Measurements from ENCODE around the gene INTS11. TPM values are rescaled to one million over a fixed set of nuclear protein-coding genes. Genes with fewer than 3 reads are reported as not detected.
A peak's percentile ranks its signal among the peaks of the same experiment; 100 is the strongest.

The INTS11 gene
- total and polyA plus RNA-seq, 10 donors: 89.2 to 203 (median 102) TPM

DNA sequence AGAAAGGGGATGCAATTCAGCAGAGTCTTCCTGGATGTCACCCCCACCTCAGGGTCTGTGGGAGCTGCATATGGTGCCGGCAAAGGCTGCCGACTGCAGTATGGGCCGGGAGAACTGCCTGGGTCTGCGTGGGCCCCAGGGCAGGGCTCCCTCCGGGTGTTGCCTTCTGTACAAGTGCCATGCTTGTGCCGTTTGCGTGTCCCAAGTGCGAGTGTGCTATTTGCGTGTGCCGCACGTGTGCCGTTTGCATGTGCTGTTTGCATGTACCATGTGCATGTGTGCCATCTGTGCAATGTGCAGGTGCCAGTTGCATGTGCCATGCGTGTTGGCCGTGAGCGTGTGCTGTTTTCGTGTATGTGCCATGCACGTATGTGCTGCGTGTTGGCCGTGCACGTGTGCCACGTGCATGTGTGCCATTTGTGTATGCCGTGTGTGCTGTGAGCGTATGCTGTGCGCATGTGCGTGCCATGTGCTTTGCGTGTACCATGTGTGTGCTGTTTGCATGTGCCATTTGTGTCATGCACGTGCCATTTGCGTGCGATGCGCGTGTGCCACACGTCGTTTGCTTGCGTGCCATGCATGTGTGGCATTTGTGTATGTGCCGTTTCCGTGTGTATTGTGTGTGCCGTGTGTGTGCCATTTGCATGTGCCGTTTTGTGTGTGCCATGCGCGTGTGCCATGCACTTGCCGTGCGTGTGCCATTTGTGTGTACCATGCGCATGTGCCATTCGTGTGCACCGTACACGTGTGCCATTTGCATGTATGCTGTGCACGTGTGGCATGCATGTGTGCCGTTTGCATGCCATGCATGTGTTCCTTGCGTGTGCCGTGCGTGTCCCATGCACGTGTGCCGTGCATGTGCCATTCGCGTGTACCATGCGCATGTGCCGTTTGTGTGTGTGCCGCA is 5.1 kb upstream of the INTS11 start:
- TF ChIP-seq CTCF (IDR thresholded peaks at IDR 0.05 in 8 of 11, conservative IDR thresholded peaks at IDR 0.05 in 3 of 11): no peak
- peak; percentile 64 to 81 (median 74) for TF ChIP-seq POLR2AphosphoS5 (IDR thresholded peaks at IDR 0.05)
- peak overlapping the region in 1 of 8 donors; percentile 79 for H3K27ac ChIP-seq
- H3K27me3 ChIP-seq (replicated peaks in 1 of 7): no peaks in the 10 kb centered on the region
- 92 to 95% (median 93%) methylated on average over 53 to 58 of the region's 58 CpGs for WGBS, 5 donors
- DNase-seq: no peak
- peaks cover 0 to 36% (median 21%) of the 10 kb centered on the region in 6 donors for H3K36me3 ChIP-seq
- H3K4me1 ChIP-seq: peaks cover 9 to 74% (median 53%) of the 10 kb centered on the region in 6 donors
- intact Hi-C loops (cut with DNase I; ENCODE audit: low total_unique reads): no loop called here
- H3K9me3 ChIP-seq: no peaks in the 10 kb centered on the region
- no peak overlapping the region for H3K4me3 ChIP-seq

- intact Hi-C loops (cut with DNase I; ENCODE audit: low total_unique reads): no loop called here
- 64 to 94% (median 87%) methylated on average over 5 to 15 of the region's 15 CpGs for WGBS, 5 donors
- Histone ChIP-seq H3K4me3 (no peak overlapping the region), H3K36me3 (peaks cover 0 to 36% (median 21%) of the 10 kb centered on the region in 6 donors), H3K9me3 (no peaks in the 10 kb centered on the region), H3K27me3 (replicated peaks in 1 of 7) (no peaks in the 10 kb centered on the region), H3K27ac (peak overlapping the region in 3 of 8 donors; percentile 5 to 50 (median 16)), H3K4me1 (peaks cover 12 to 72% (median 58%) of the 10 kb centered on the region in 6 donors)
- no peak for DNase-seq
- TF ChIP-seq POLR2AphosphoS5 (IDR thresholded peaks at IDR 0.05) (no peak), CTCF (IDR thresholded peaks at IDR 0.05 in 8 of 11, conservative IDR thresholded peaks at IDR 0.05 in 3 of 11) (no peak), POLR2A (IDR thresholded peaks at IDR 0.05) (no peak)
Measured at GRCh38 chr1:1328254-1328653, 3.8 kb upstream of the INTS11 start.

DNA sequence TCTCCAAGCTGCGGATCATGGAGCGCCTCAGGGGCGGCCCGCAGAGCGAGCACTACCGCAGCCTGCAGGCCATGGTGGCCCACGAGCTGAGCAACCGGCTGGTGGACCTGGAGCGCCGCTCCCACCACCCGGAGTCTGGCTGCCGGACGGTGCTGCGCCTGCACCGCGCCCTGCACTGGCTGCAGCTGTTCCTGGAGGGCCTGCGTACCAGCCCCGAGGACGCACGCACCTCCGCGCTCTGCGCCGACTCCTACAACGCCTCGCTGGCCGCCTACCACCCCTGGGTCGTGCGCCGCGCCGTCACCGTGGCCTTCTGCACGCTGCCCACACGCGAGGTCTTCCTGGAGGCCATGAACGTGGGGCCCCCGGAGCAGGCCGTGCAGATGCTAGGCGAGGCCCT is 2.8 kb upstream of the INTS11 start:
- Histone ChIP-seq H3K27ac (peak overlapping the region in 3 of 8 donors; percentile 92 to 96 (median 95)), H3K36me3 (peaks cover 0 to 42% (median 21%) of the 10 kb centered on the region in 6 donors), H3K4me1 (peaks cover 15 to 82% (median 65%) of the 10 kb centered on the region in 6 donors), H3K9me3 (no peaks in the 10 kb centered on the region), H3K27me3 (replicated peaks in 1 of 7) (no peaks in the 10 kb centered on the region), H3K4me3 (no peak overlapping the region)
- WGBS, 5 donors: 88 to 93% (median 92%) methylated on average over 34 to 40 of the region's 40 CpGs
- DNase-seq: no peak
- intact Hi-C loops (cut with DNase I; ENCODE audit: low total_unique reads): no loop called here
- no peak for TF ChIP-seq POLR2A (IDR thresholded peaks at IDR 0.05)
- no peak for TF ChIP-seq CTCF (IDR thresholded peaks at IDR 0.05 in 8 of 11, conservative IDR thresholded peaks at IDR 0.05 in 3 of 11)
- TF ChIP-seq POLR2AphosphoS5 (IDR thresholded peaks at IDR 0.05): no peak

- DNase-seq: no peak
- H3K4me1 ChIP-seq: peaks cover 15 to 89% (median 72%) of the 10 kb centered on the region in 6 donors
- peak overlapping the region in 6 of 8 donors; percentile 85 to 96 (median 92) for H3K27ac ChIP-seq
- TF ChIP-seq CTCF (IDR thresholded peaks at IDR 0.05 in 8 of 11, conservative IDR thresholded peaks at IDR 0.05 in 3 of 11): no peak
- TF ChIP-seq POLR2AphosphoS5 (IDR thresholded peaks at IDR 0.05): no peak
- TF ChIP-seq POLR2A (IDR thresholded peaks at IDR 0.05): no peak
- peaks cover 0 to 52% (median 21%) of the 10 kb centered on the region in 6 donors for H3K36me3 ChIP-seq
- peak overlapping the region in 6 of 8 donors; percentile 76 to 99 (median 92) for H3K4me3 ChIP-seq
- H3K27me3 ChIP-seq (replicated peaks in 1 of 7): no peaks in the 10 kb centered on the region
- no peaks in the 10 kb centered on the region for H3K9me3 ChIP-seq
- intact Hi-C loops (cut with DNase I; ENCODE audit: low total_unique reads): no loop called here
- 60 to 63% (median 62%) methylated on average over 8 of the region's 8 CpGs for WGBS, 5 donors
Measured at GRCh38 chr1:1326075-1326605, 1.7 kb upstream of the INTS11 start.
